OCI-LY7 (cell line): ENCODE measurements around the gene CDKL4. TPM values are rescaled to one million over a fixed set of nuclear protein-coding genes. Genes with fewer than 3 reads are reported as not detected.

ENCODE experiments used
- BruUV-seq: library from RNA; stranded (reverse); fragments of 400-500 nt; replicated peaks from 2 replicates; lab custom pipeline; 2021; lab: Mats Ljungman, UMichigan
- CTCF ChIA-PET: fragments of 300-600 bp; sonication (Branson Sonifier 250); formaldehyde crosslinking; loops from one replicate; lab custom pipeline; 2022; ENCODE audit warnings: antibody characterized with exemption; ENCODE audit not compliant: unreplicated experiment; lab: Charles Lee
- POLR2A ChIA-PET: fragments of 300-600 bp; sonication (Branson Sonifier 250); formaldehyde crosslinking; loops from one replicate; lab custom pipeline; 2022; ENCODE audit warnings: antibody characterized with exemption; lab: Charles Lee
- DNase-seq: peaks from one replicate; pipeline ENCODE4 v3.0.0-alpha.2; 2015; ENCODE audit warnings: low spot score
- H2AFZ ChIP-seq: fragments of 200-600 bp; sonication (generic), shearing (Covaris generic); 2 replicates; pipeline ENCODE4 v1.6.1; 2014; ENCODE audit warnings: mild to moderate bottlenecking, antibody characterized with exemption, low read length, moderate library complexity
- H3K27ac ChIP-seq: fragments of 200-600 bp; sonication (generic); 2 replicates; pipeline ENCODE4 v1.5.1; 2014; ENCODE audit warnings: mixed run types, low read depth, mild to moderate bottlenecking, moderate library complexity, low read length, inconsistent platforms; ENCODE audit not compliant: poor library complexity, severe bottlenecking
- H3K36me3 ChIP-seq: fragments of 200-600 bp; sonication (generic); 2 replicates; pipeline ENCODE4 v1.6.1; 2014; ENCODE audit warnings: mild to moderate bottlenecking, antibody characterized with exemption, low read length, moderate library complexity, mixed read lengths; ENCODE audit not compliant: insufficient read depth
- H3K4me1 ChIP-seq: fragments of 200-600 bp; sonication (generic); 2 replicates; pipeline ENCODE4 v1.5.1; 2014; ENCODE audit warnings: mild to moderate bottlenecking, low read length; ENCODE audit not compliant: insufficient read depth, poor library complexity, severe bottlenecking
- H3K4me2 ChIP-seq: fragments of 200-600 bp; sonication (generic); 2 replicates; pipeline ENCODE4 v1.6.1; 2014; ENCODE audit warnings: mild to moderate bottlenecking, low read length
- H3K4me3 ChIP-seq: fragments of 200-600 bp; sonication (generic); 2 replicates; pipeline ENCODE4 v1.5.1; 2014; ENCODE audit warnings: mild to moderate bottlenecking, low read depth, low read length; ENCODE audit not compliant: poor library complexity, severe bottlenecking
- H3K79me2 ChIP-seq: fragments of 200-600 bp; sonication (generic); 2 replicates; pipeline ENCODE4 v1.6.1; 2016; ENCODE audit warnings: low read depth, mild to moderate bottlenecking, low read length, moderate library complexity, mixed read lengths; ENCODE audit not compliant: insufficient read depth
- H3K9me2 ChIP-seq: fragments of 200-600 bp; sonication (generic); 2 replicates; pipeline ENCODE4 v1.6.1; 2016; ENCODE audit warnings: mild to moderate bottlenecking, low read length, mixed read lengths; ENCODE audit not compliant: insufficient read depth
- H3K9me3 ChIP-seq: fragments of 200-600 bp; sonication (generic); 2 replicates; pipeline ENCODE4 v1.6.1; 2014; ENCODE audit warnings: mild to moderate bottlenecking, mixed run types, low read length, mixed read lengths
- H4K20me1 ChIP-seq: fragments of 200-600 bp; sonication (generic); 2 replicates; pipeline ENCODE4 v1.6.1; 2014; ENCODE audit warnings: mild to moderate bottlenecking, antibody characterized with exemption, low read length, moderate library complexity, mixed read lengths; ENCODE audit not compliant: insufficient read depth
- EZH2phosphoT487 ChIP-seq: fragments of 200-600 bp; sonication (generic); IDR thresholded peaks from 2 replicates; pipeline ENCODE4 v1.6.1; 2018; ENCODE audit warnings: low read depth, borderline replicate concordance, mild to moderate bottlenecking, mixed run types, antibody characterized with exemption, low read length, moderate library complexity, mixed read lengths
- intact Hi-C: fragments of 100-400 bp; cut with micrococcal nuclease; formaldehyde crosslinking; loops from one replicate; pipeline ENCODE4 v1.10.0; 2022; ENCODE audit not compliant: unreplicated experiment
- total RNA-seq, 2 experiments: library from RNA; depleted of rRNA in 1 of 2; stranded (reverse); fragments of >200 nt in 1 of 2; shearing (Covaris generic) in 1 of 2; gene quantifications; 2 replicates each; pipeline ENCODE4 v1.2.3, GENCODE V29; 2014 to 2022
- TF ChIP-seq, protein P1 (sequence below): fragments of 200-600 bp; sonication (generic); conservative IDR thresholded peaks from 2 replicates; pipeline ENCODE4 v1.5.1; 2014; ENCODE audit warnings: mild to moderate bottlenecking, antibody characterized with exemption, low read length, moderate library complexity, mixed read lengths

CDKL4 gene
- total RNA-seq, 2 experiments from 2014 or later = not detected

- Histone ChIP-seq H3K79me2 (no peaks in the 10 kb centered on the region), H3K4me1 (peaks cover 39% of the 10 kb centered on the region), H3K9me2 (no peaks in the 10 kb centered on the region), H3K9me3 (no peaks in the 10 kb centered on the region), H3K4me3 (no peak overlapping the region), H3K4me2 (no peak overlapping the region), H2AFZ (peak overlapping the region; percentile 40; the same call in 1 of the 2 replicates), H4K20me1 (no peaks in the 10 kb centered on the region), H3K36me3 (no peaks in the 10 kb centered on the region), H3K27ac (no peak overlapping the region)
- BruUV-seq = no TSS peak
- TF ChIP-seq, protein P1, sequence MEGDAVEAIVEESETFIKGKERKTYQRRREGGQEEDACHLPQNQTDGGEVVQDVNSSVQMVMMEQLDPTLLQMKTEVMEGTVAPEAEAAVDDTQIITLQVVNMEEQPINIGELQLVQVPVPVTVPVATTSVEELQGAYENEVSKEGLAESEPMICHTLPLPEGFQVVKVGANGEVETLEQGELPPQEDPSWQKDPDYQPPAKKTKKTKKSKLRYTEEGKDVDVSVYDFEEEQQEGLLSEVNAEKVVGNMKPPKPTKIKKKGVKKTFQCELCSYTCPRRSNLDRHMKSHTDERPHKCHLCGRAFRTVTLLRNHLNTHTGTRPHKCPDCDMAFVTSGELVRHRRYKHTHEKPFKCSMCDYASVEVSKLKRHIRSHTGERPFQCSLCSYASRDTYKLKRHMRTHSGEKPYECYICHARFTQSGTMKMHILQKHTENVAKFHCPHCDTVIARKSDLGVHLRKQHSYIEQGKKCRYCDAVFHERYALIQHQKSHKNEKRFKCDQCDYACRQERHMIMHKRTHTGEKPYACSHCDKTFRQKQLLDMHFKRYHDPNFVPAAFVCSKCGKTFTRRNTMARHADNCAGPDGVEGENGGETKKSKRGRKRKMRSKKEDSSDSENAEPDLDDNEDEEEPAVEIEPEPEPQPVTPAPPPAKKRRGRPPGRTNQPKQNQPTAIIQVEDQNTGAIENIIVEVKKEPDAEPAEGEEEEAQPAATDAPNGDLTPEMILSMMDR = no peak
- no peak for TF ChIP-seq EZH2phosphoT487
- intact Hi-C loops = no loop called here
- CTCF ChIA-PET = no interaction called here
- POLR2A ChIA-PET = interaction anchor here (0.6 to 1.3 kb wide), 5 partner anchors 10 to 556 kb away, joined by 3 to 9 read pairs (median 3); no protein-coding TSS in a partner anchor
- DNase-seq = no peak
Observed at GRCh38 chr2:39136799-39137198, 107.0 kb downstream of the CDKL4 start.

GRCh38 chr2:39135690-39136259, 108.0 kb downstream of the CDKL4 start:
- Histone ChIP-seq H3K9me2 (no peaks in the 10 kb centered on the region), H4K20me1 (no peaks in the 10 kb centered on the region), H3K9me3 (no peaks in the 10 kb centered on the region), H3K79me2 (no peaks in the 10 kb centered on the region), H3K4me3 (peak overlapping the region; percentile 17), H3K4me1 (peaks cover 29% of the 10 kb centered on the region), H3K27ac (peak overlapping the region; percentile 6), H3K4me2 (peak overlapping the region; percentile 46), H2AFZ (peak overlapping the region; percentile 99), H3K36me3 (no peaks in the 10 kb centered on the region)
- peak; percentile 24 for DNase-seq
- no TSS peak for BruUV-seq
- TF ChIP-seq, protein P1 = no peak
- no peak for TF ChIP-seq EZH2phosphoT487
- ChIA-PET CTCF (no interaction called here), POLR2A (interaction anchor here (0.7 to 0.9 kb wide), 2 partner anchors 17 to 34 kb away, joined by 3 read pairs; no protein-coding TSS in a partner anchor)
- intact Hi-C loops = no loop called here

- H3K4me3 ChIP-seq = no peak overlapping the region
- no peaks in the 10 kb centered on the region for H4K20me1 ChIP-seq
- no peaks in the 10 kb centered on the region for H3K9me2 ChIP-seq
- CTCF ChIA-PET = no interaction called here
- no peak overlapping the region for H3K27ac ChIP-seq
- intact Hi-C loops = no loop called here
- H3K36me3 ChIP-seq = no peaks in the 10 kb centered on the region
- TF ChIP-seq, protein P1 = 0 out of 2 replicates have a peak, but pooled peaks have one; percentile 10
- no peak for TF ChIP-seq EZH2phosphoT487
- no TSS peak for BruUV-seq
- H3K4me2 ChIP-seq = no peak overlapping the region
- DNase-seq = peak; percentile 21
- H3K9me3 ChIP-seq = no peaks in the 10 kb centered on the region
- POLR2A ChIA-PET = interaction anchor here (0.7 to 1.4 kb wide), 3 partner anchors 9 to 326 kb away, joined by 4 to 9 read pairs (median 8); partner anchors contain the start of gene SOS1
- H2AFZ ChIP-seq = no peak overlapping the region
- no peaks in the 10 kb centered on the region for H3K79me2 ChIP-seq
- peaks cover 26% of the 10 kb centered on the region for H3K4me1 ChIP-seq
Observed at GRCh38 chr2:39133215-39133851, 110.4 kb downstream of the CDKL4 start.
